T-cell (primary cell): ENCODE results near the gene RAET1G. TPM values are rescaled to one million over a fixed set of nuclear protein-coding genes. Genes with fewer than 3 reads are reported as not detected.

Source experiments
- ATAC-seq, 4 experiments: fragments of 200-7000 bp in 3 of 4; fragments of 150-1000 bp in 1 of 4; cut with Tn5 transposase; replicated peaks in 1 of 4; 1 replicate in 3 of 4; 2 replicates in 1 of 4; pipeline ENCODE4 v1.10.0; 2021; ENCODE audit warnings: moderate library complexity in 3 of 4, mild to moderate bottlenecking in 2 of 4, moderate number of reproducible peaks in 1 of 4
- CTCF ChIA-PET, 2 donors: fragments of 300-600 bp; sonication (Branson Sonifier 250); formaldehyde crosslinking; loops; one replicate each; lab custom pipeline; 2022; ENCODE audit warnings: antibody characterized with exemption in 2 of 2; lab: Charles Lee
- POLR2A ChIA-PET, 2 donors: fragments of 300-600 bp; sonication (Branson Sonifier 250); formaldehyde crosslinking; loops; one replicate each; lab custom pipeline; 2022; ENCODE audit warnings: antibody characterized with exemption in 2 of 2; lab: Charles Lee
- DNase-seq, 35 experiments: peaks; one replicate each; pipeline versions ENCODE4 v3.0.0 to v3.0.0-alpha.2; 2013 to 2023
- H3K27ac ChIP-seq: one replicate; pipeline ENCODE4 v1.5.1; 2013; ENCODE audit warnings: low read length
- H3K27me3 ChIP-seq, 2 experiments: replicated peaks in 1 of 2; 1 replicate in 1 of 2; 2 replicates in 1 of 2; pipeline versions ENCODE4 v1.6.1 to v1.7.0; 2013; ENCODE audit warnings: low read length in 1 of 2, mixed read lengths in 1 of 2; ENCODE audit not compliant: control insufficient read depth in 2 of 2, insufficient read depth in 2 of 2; ENCODE audit errors: extremely low read depth in 1 of 2
- H3K36me3 ChIP-seq, 2 donors: 1 replicate in 1 of 2; 2 replicates in 1 of 2; pipeline versions ENCODE4 v1.6.1 to v1.7.0; 2013; ENCODE audit warnings: low read length in 1 of 2; ENCODE audit not compliant: control insufficient read depth in 2 of 2, insufficient read depth in 1 of 2; ENCODE audit errors: extremely low read depth in 1 of 2
- H3K4me1 ChIP-seq, 2 experiments: 1 replicate in 1 of 2; 2 replicates in 1 of 2; pipeline versions ENCODE4 v1.6.1 to v1.7.0; 2013; ENCODE audit warnings: low read length in 2 of 2, mixed read lengths in 1 of 2; ENCODE audit not compliant: insufficient read depth in 2 of 2, control insufficient read depth in 1 of 2; ENCODE audit errors: extremely low read depth in 1 of 2
- H3K4me3 ChIP-seq, 2 donors: 1 replicate in 1 of 2; 2 replicates in 1 of 2; pipeline versions ENCODE4 v1.5.1 to v1.7.0; 2013; ENCODE audit warnings: mild to moderate bottlenecking in 2 of 2, low read length in 1 of 2, moderate library complexity in 1 of 2; ENCODE audit not compliant: control insufficient read depth in 1 of 2; ENCODE audit errors: extremely low read depth in 1 of 2
- H3K9me3 ChIP-seq: 2 replicates; pipeline ENCODE4 v1.7.0; 2013
- H3K27ac Mint-ChIP-seq, 2 donors: one replicate each; pipeline ENCODE4 v1.8.0; 2020 to 2021; ENCODE audit warnings: mild to moderate bottlenecking in 2 of 2, mixed read lengths in 2 of 2
- H3K27me3 Mint-ChIP-seq, 2 donors: one replicate each; pipeline ENCODE4 v1.8.0; 2021 to 2022; ENCODE audit warnings: mixed read lengths in 2 of 2
- H3K36me3 Mint-ChIP-seq: one replicate; pipeline ENCODE4 v1.8.0; 2021; ENCODE audit warnings: mixed read lengths
- H3K4me1 Mint-ChIP-seq, 3 donors: one replicate each; pipeline ENCODE4 v1.8.0; 2020 to 2022; ENCODE audit warnings: mixed read lengths in 3 of 3, mild to moderate bottlenecking in 1 of 3
- H3K4me3 Mint-ChIP-seq, 3 donors: one replicate each; pipeline ENCODE4 v1.8.0; 2020 to 2022; ENCODE audit warnings: mild to moderate bottlenecking in 3 of 3, mixed read lengths in 3 of 3, moderate library complexity in 3 of 3
- H3K9me3 Mint-ChIP-seq, 3 donors: one replicate each; pipeline ENCODE4 v1.8.0; 2020 to 2022; ENCODE audit warnings: mixed read lengths in 3 of 3
- WGBS: methylation state at CpG from one replicate; pipeline ENCODE4 v1.1.5; 2013; ENCODE audit warnings: missing lambda C conversion rate; ENCODE audit not compliant: insufficient coverage; 5-methylcytosine and 5-hydroxymethylcytosine counted together
- total RNA-seq, 35 experiments: library from RNA in 6 of 35; stranded (reverse) in 6 of 35; fragments of 120-200 nt in 1 of 35; gene quantifications; one replicate each; pipeline versions ENCODE4 v1.2.1 to v1.2.4 and lab custom pipeline; 2013 to 2026

The RAET1G gene
- total RNA-seq, 5 donors from 2014 or later (not counting 1 experiment from before 2014, with no cell fraction given) = not detected

GRCh38 chr6:149898966-149899365, 24.0 kb downstream of the RAET1G start:
- H3K27ac Mint-ChIP-seq = no peak overlapping the region
- CTCF ChIA-PET = no interaction called here
- peaks cover 8 to 11% of the 10 kb centered on the region in 2 donors for H3K27me3 Mint-ChIP-seq
- H3K4me1 ChIP-seq = peaks cover 0 to 15% of the 10 kb centered on the region in 2 experiments
- no peak overlapping the region for H3K4me3 Mint-ChIP-seq
- no peaks in the 10 kb centered on the region for H3K36me3 ChIP-seq
- POLR2A ChIA-PET = no interaction called here
- H3K36me3 Mint-ChIP-seq = no peaks in the 10 kb centered on the region
- ATAC-seq (no peak), DNase-seq (no peak)
- no peaks in the 10 kb centered on the region for H3K9me3 ChIP-seq
- peaks cover 0 to 23% of the 10 kb centered on the region in 2 experiments for H3K27me3 ChIP-seq
- 93% methylated on average over 6 of the region's 9 CpGs for WGBS
- H3K4me3 ChIP-seq = no peak overlapping the region
- no peaks in the 10 kb centered on the region for H3K9me3 Mint-ChIP-seq
- H3K4me1 Mint-ChIP-seq = peaks cover 6 to 20% (median 11%) of the 10 kb centered on the region in 3 donors
- no peak overlapping the region for H3K27ac ChIP-seq

DNA sequence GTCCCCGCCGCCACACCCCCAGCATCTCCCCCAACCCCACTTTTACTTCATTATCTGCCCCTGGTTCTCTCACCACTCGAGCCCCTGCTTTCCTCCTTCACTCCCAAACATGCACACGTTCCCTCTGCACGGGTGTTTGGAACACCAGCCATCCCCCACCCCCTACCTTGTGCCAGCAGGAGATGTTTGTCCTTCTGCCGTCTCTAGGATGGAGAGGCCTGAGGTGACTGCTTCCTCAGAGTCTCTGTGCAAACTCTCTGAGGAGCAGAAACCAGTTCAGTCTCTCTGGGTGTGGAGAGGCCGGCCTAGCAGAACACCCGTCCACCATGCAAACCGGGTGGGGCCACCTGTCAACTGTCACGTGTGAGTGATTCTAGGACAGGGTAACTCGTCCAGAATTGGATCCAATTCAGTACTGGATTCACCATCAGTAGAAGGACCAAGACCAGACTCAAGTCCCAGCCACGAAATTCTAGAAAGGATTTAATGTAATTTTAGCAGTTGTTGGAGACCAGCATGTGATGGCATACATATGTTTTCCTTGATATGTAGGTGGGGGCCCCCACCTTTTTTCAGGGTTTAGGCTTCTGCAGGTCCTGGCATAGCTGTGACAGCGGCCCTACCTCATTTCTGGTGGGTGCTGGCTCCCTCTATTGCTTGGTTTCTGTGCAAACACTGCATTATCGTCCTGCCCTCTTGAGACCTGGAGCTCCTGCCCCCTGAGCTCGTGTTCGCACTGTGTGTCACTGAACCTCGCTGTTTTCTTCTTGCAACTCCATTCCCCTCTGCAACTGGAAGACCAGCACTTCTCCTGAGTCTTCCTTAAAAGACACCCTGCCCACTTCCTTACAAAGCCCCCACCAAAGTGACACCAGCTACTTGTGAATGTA, 24.8 kb downstream of the RAET1G start, which contains the start of gene RAET1E:
RAET1E (minus strand) TSS at position 259 of the 890 bp plus-strand sequence. CDS start 7,212 bp downstream, outside the sequence.
- DNase-seq (no peak), ATAC-seq (no peak)
- peaks cover 6 to 20% (median 11%) of the 10 kb centered on the region in 3 donors for H3K4me1 Mint-ChIP-seq
- ChIA-PET CTCF (no interaction called here), POLR2A (no interaction called here)
- Histone ChIP-seq H3K36me3 (no peaks in the 10 kb centered on the region), H3K27me3 (peaks cover 0 to 21% of the 10 kb centered on the region in 2 experiments), H3K27ac (no peak within 1 kb of the TSS), H3K4me3 (no peak within 1 kb of the TSS), H3K9me3 (no peaks in the 10 kb centered on the region), H3K4me1 (peaks cover 0 to 15% of the 10 kb centered on the region in 2 experiments)
- no peaks in the 10 kb centered on the region for H3K9me3 Mint-ChIP-seq
- peak within 1 kb of the TSS in 1 of 3 donors; percentile 7 for H3K4me3 Mint-ChIP-seq
- H3K27me3 Mint-ChIP-seq = peaks cover 5 to 12% of the 10 kb centered on the region in 2 donors
- peak within 1 kb of the TSS in 1 of 2 donors; percentile 6 for H3K27ac Mint-ChIP-seq
- H3K36me3 Mint-ChIP-seq = no peaks in the 10 kb centered on the region
- 79% methylated on average over 9 of the region's 17 CpGs for WGBS

DNA sequence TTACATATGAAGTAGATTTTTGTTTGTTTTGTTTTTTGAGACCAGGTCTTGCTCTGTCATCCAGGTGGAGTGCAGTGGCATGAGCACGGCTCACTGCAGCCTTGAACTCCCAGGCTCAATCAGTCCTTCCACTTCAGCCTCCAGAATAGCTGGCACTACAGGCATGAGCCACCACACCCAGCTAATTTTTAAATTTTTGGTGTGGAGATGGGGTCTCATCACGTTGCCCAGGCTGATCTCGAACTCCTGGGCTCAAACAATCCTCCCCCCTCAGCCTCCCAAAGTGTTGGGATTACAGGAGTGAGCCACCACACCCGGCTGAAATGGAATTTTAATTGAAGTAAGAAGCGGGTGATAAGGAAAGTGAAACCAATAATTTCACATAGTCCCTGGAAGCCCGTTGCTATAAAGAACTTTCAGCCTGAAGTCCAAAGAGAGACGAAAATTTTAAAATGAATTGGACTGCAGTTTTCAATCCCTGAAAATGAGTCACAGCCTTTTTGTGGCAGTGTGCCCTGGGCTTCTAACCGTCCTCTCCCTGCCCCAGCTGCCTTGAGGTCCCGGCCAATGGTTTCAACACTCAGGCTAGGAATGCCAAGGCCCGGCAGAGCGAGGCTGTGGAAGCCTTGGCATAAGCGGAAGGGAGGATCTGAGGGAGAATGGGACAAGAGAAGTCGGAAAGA, 25.8 kb downstream of the RAET1G start:
- no peak overlapping the region for H3K27ac ChIP-seq
- H3K4me1 ChIP-seq = peaks cover 0 to 15% of the 10 kb centered on the region in 2 experiments
- H3K36me3 Mint-ChIP-seq = no peaks in the 10 kb centered on the region
- POLR2A ChIA-PET = no interaction called here
- H3K9me3 Mint-ChIP-seq = no peaks in the 10 kb centered on the region
- no peak overlapping the region for H3K4me3 ChIP-seq
- H3K36me3 ChIP-seq = no peaks in the 10 kb centered on the region
- H3K4me3 Mint-ChIP-seq = peak overlapping the region in 1 of 3 donors; percentile 7
- H3K4me1 Mint-ChIP-seq = peaks cover 6 to 20% (median 11%) of the 10 kb centered on the region in 3 donors
- CTCF ChIA-PET = no interaction called here
- peaks cover 0 to 21% of the 10 kb centered on the region in 2 experiments for H3K27me3 ChIP-seq
- 79% methylated on average over 8 of the region's 13 CpGs for WGBS
- peak overlapping the region in 1 of 2 donors; percentile 6 for H3K27ac Mint-ChIP-seq
- no peak for DNase-seq
- H3K9me3 ChIP-seq = no peaks in the 10 kb centered on the region
- no peak for ATAC-seq
- H3K27me3 Mint-ChIP-seq = peaks cover 5 to 8% of the 10 kb centered on the region in 2 donors

DNA sequence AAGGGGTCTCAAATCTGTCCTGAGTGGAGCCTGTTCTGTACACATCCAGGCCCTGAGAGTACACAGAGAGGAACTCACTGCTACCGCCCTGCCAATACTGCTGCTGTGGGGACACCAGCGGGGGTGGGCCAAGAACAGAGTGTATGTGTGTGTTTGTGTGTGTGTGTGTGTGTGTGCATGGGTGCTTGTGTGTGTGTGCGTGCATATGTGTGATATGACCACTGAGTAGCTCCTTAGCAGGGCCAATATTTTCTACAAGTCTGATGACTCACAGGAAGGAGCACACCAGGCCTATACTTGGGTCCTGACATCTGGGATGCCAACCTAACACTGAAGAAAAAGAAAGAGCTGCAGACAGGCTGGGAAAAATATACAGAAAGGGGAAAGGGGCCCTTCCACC, 26.4 kb downstream of the RAET1G start:
- H3K9me3 ChIP-seq = no peaks in the 10 kb centered on the region
- ChIA-PET POLR2A (no interaction called here), CTCF (no interaction called here)
- H3K4me1 ChIP-seq = peaks cover 0 to 15% of the 10 kb centered on the region in 2 experiments
- H3K27me3 ChIP-seq = peaks cover 0 to 21% of the 10 kb centered on the region in 2 experiments
- Mint-ChIP-seq H3K9me3 (no peaks in the 10 kb centered on the region), H3K36me3 (no peaks in the 10 kb centered on the region), H3K27me3 (peaks cover 5 to 11% of the 10 kb centered on the region in 2 donors), H3K27ac (peak overlapping the region in 1 of 2 donors; percentile 55), H3K4me1 (peaks cover 6 to 20% (median 11%) of the 10 kb centered on the region in 3 donors), H3K4me3 (no peak overlapping the region)
- H3K27ac ChIP-seq = no peak overlapping the region
- ATAC-seq (peak in 1 of 4 experiments; percentile 22), DNase-seq (no peak)
- no peaks in the 10 kb centered on the region for H3K36me3 ChIP-seq
- H3K4me3 ChIP-seq = no peak overlapping the region
- 100% methylated on average over 2 of the region's 3 CpGs for WGBS

- Histone ChIP-seq H3K27ac (no peak overlapping the region), H3K36me3 (no peaks in the 10 kb centered on the region), H3K9me3 (no peaks in the 10 kb centered on the region), H3K4me1 (peaks cover 0 to 15% of the 10 kb centered on the region in 2 experiments), H3K27me3 (peaks cover 0 to 15% of the 10 kb centered on the region in 2 experiments), H3K4me3 (no peak overlapping the region)
- CTCF ChIA-PET = no interaction called here
- ATAC-seq (peak; percentile 92 to 99 (median 98)), DNase-seq (peak in 34 of 35 experiments; percentile 12 to 60 (median 46))
- Mint-ChIP-seq H3K9me3 (no peaks in the 10 kb centered on the region), H3K4me1 (peaks cover 6 to 20% (median 11%) of the 10 kb centered on the region in 3 donors), H3K36me3 (no peaks in the 10 kb centered on the region), H3K27ac (peak overlapping the region in 1 of 2 donors; percentile 55), H3K4me3 (no peak overlapping the region), H3K27me3 (peaks cover 5 to 11% of the 10 kb centered on the region in 2 donors)
- 100% methylated on average over 1 of the region's 5 CpGs for WGBS
- POLR2A ChIA-PET = no interaction called here
Observed at GRCh38 chr6:149895833-149896271, 27.1 kb downstream of the RAET1G start.

GRCh38 chr6:149895048-149895590, 27.8 kb downstream of the RAET1G start:
- Histone ChIP-seq H3K36me3 (no peaks in the 10 kb centered on the region), H3K4me1 (peaks cover 0 to 15% of the 10 kb centered on the region in 2 experiments), H3K4me3 (no peak overlapping the region), H3K9me3 (no peaks in the 10 kb centered on the region), H3K27ac (no peak overlapping the region), H3K27me3 (peaks cover 0 to 8% of the 10 kb centered on the region in 2 experiments)
- H3K4me1 Mint-ChIP-seq = peaks cover 6 to 20% (median 11%) of the 10 kb centered on the region in 3 donors
- no peaks in the 10 kb centered on the region for H3K36me3 Mint-ChIP-seq
- POLR2A ChIA-PET = no interaction called here
- no peaks in the 10 kb centered on the region for H3K9me3 Mint-ChIP-seq
- H3K4me3 Mint-ChIP-seq = no peak overlapping the region
- H3K27me3 Mint-ChIP-seq = peaks cover 5 to 11% of the 10 kb centered on the region in 2 donors
- ATAC-seq (no peak), DNase-seq (no peak)
- CTCF ChIA-PET = interaction anchor here in 1 of 2 donors (0.5 kb wide), 1 partner anchor 12 kb away, joined by 3 read pairs; no protein-coding TSS in a partner anchor
- H3K27ac Mint-ChIP-seq = no peak overlapping the region
- 81% methylated on average over 5 of the region's 7 CpGs for WGBS
